WTC11 (cell line): Measurements from ENCODE around the gene STK11. TPM values are rescaled to one million over a fixed set of nuclear protein-coding genes. Genes with fewer than 3 reads are reported as not detected.

Source experiments
- ATAC-seq: fragments of 200-7000 bp; cut with Tn5 transposase; 2 replicates; pipeline ENCODE4 v1.10.0; 2021; ENCODE audit warnings: mild to moderate bottlenecking, moderate library complexity
- Bru-seq: library from RNA; stranded (reverse); fragments of 400-500 nt; gene quantifications from one replicate; lab custom pipeline; 2021; lab: Mats Ljungman, UMichigan
- CTCF ChIA-PET: fragments of 300-600 bp; sonication (Branson Sonifier 250); formaldehyde crosslinking; loops from one replicate; lab custom pipeline; 2021; ENCODE audit warnings: antibody characterized with exemption; lab: Charles Lee
- POLR2A ChIA-PET: fragments of 350-600 bp; sonication (Branson Sonifier 250); formaldehyde crosslinking; loops from one replicate; lab custom pipeline; 2021; ENCODE audit warnings: antibody characterized with exemption; lab: Charles Lee
- DNase-seq: peaks from one replicate; pipeline ENCODE4 v3.0.0; 2021; ENCODE audit warnings: low spot score
- H3K27ac Mint-ChIP-seq: 2 replicates; pipeline ENCODE4 v1.8.0; 2021; ENCODE audit warnings: mixed read lengths
- H3K27me3 Mint-ChIP-seq: 2 replicates; pipeline ENCODE4 v1.8.0; 2021; ENCODE audit warnings: low read depth, mild to moderate bottlenecking, moderate library complexity, mixed read lengths
- H3K36me3 Mint-ChIP-seq: 2 replicates; pipeline ENCODE4 v1.8.0; 2021; ENCODE audit warnings: mixed read lengths
- H3K4me1 Mint-ChIP-seq: 2 replicates; pipeline ENCODE4 v1.8.0; 2022; ENCODE audit warnings: mixed read lengths
- H3K4me3 Mint-ChIP-seq: 2 replicates; pipeline ENCODE4 v1.8.0; 2021; ENCODE audit warnings: mild to moderate bottlenecking, moderate library complexity, mixed read lengths
- H3K9me3 Mint-ChIP-seq: 2 replicates; pipeline ENCODE4 v1.8.0; 2021; ENCODE audit warnings: mixed read lengths
- CREB1 ChIP-seq: sonication (generic); formaldehyde crosslinking; IDR thresholded peaks from 2 replicates; pipeline ENCODE4 v1.8.0; 2023; ENCODE audit warnings: mild to moderate bottlenecking, missing genetic modification reagents
- ESRRA ChIP-seq: sonication (generic); formaldehyde crosslinking; IDR thresholded peaks from 2 replicates; pipeline ENCODE4 v1.8.1; 2022; ENCODE audit warnings: mild to moderate bottlenecking, missing genetic modification reagents, borderline replicate concordance
- FOXK1 ChIP-seq: sonication (generic); formaldehyde crosslinking; IDR thresholded peaks from 2 replicates; pipeline ENCODE4 v1.8.0; 2022; ENCODE audit warnings: mild to moderate bottlenecking, moderate library complexity, missing genetic modification reagents
- FOXP1 ChIP-seq: sonication (generic); formaldehyde crosslinking; IDR thresholded peaks from 2 replicates; pipeline ENCODE4 v1.8.0; 2022; ENCODE audit warnings: missing genetic modification reagents, mild to moderate bottlenecking, moderate library complexity, borderline replicate concordance
- FOXP4 ChIP-seq: sonication (generic); formaldehyde crosslinking; IDR thresholded peaks from 2 replicates; pipeline ENCODE4 v1.8.0; 2022; ENCODE audit warnings: mild to moderate bottlenecking, missing genetic modification reagents
- MYBL2 ChIP-seq: sonication (generic); formaldehyde crosslinking; IDR thresholded peaks from 2 replicates; pipeline ENCODE4 v1.8.1; 2023; ENCODE audit warnings: mild to moderate bottlenecking, moderate library complexity, missing genetic modification reagents
- NFATC4 ChIP-seq: fragments of 250-450 bp; sonication (Bioruptor Pico); IDR thresholded peaks from 2 replicates; pipeline ENCODE4 v1.9.0; 2021; ENCODE audit warnings: mild to moderate bottlenecking
- NFYB ChIP-seq: sonication (generic); formaldehyde crosslinking; conservative IDR thresholded peaks from 2 replicates; pipeline ENCODE4 v1.8.0; 2022; ENCODE audit warnings: low read depth, missing genetic modification reagents
- STAT6 ChIP-seq: sonication (generic); formaldehyde crosslinking; conservative IDR thresholded peaks from 2 replicates; pipeline ENCODE4 v1.8.1; 2023; ENCODE audit warnings: mild to moderate bottlenecking, low read depth, missing genetic modification reagents, moderate library complexity
- USF2 ChIP-seq: sonication (generic); formaldehyde crosslinking; IDR thresholded peaks from 2 replicates; pipeline ENCODE4 v1.8.1; 2023; ENCODE audit warnings: mild to moderate bottlenecking, missing genetic modification reagents, moderate library complexity
- ZNF281 ChIP-seq: sonication (generic); formaldehyde crosslinking; IDR thresholded peaks from 2 replicates; pipeline ENCODE4 v1.8.0; 2023; ENCODE audit warnings: mild to moderate bottlenecking, missing genetic modification reagents
- long read RNA-seq, 3 experiments: library from RNA in 1 of 3; library from capped mRNA in 1 of 3; library from polyadenylated mRNA in 1 of 3; unstranded in 2 of 3; stranded (forward) in 1 of 3; transcript quantifications; one replicate each; pipeline ENCODE4 v2.0.0, GENCODE V29; 2021
- total RNA-seq: library from RNA; stranded (reverse); gene quantifications from 3 replicates; pipeline ENCODE4 v1.2.3, GENCODE V29; 2021
- TF ChIP-seq, protein P1 (sequence below): fragments of 250-450 bp; sonication (Bioruptor Pico); IDR thresholded peaks from 2 replicates; pipeline ENCODE4 v1.9.0; 2021; ENCODE audit warnings: mild to moderate bottlenecking, borderline replicate concordance
- TF ChIP-seq, protein P2 (sequence below): fragments of 250-450 bp; sonication (Bioruptor Pico); conservative IDR thresholded peaks from 2 replicates; pipeline ENCODE4 v1.9.0; 2021; ENCODE audit warnings: mild to moderate bottlenecking
- TF ChIP-seq, protein P3 (sequence below): sonication (generic); formaldehyde crosslinking; IDR thresholded peaks from 2 replicates; pipeline ENCODE4 v1.8.0; 2022; ENCODE audit warnings: mild to moderate bottlenecking, missing genetic modification reagents
- TF ChIP-seq, protein P4 (sequence below): sonication (generic); formaldehyde crosslinking; IDR thresholded peaks from 2 replicates; pipeline ENCODE4 v1.8.1; 2022; ENCODE audit warnings: missing genetic modification reagents, borderline replicate concordance

Gene STK11
- total RNA-seq (106 to 112 TPM (median 106 TPM) in 3 replicates), Bru-seq, nascent RNA (percentile 57 among the genes with signal in this experiment)
- long read RNA-seq, experiment 1, transcript STK11-201 (10 exons, 2,611 nt): major isoform, 368 of 488 reads
- long read RNA-seq, experiment 1, partial matches to known transcripts: 35 of 488 reads
- long read RNA-seq, experiment 1, other reads (novel, unspliced or antisense): 85 of 488 reads
- long read RNA-seq, experiment 2, transcript STK11-201 (10 exons, 2,611 nt): major isoform, 16 of 68 reads
- long read RNA-seq, experiment 2, partial matches to known transcripts: 38 of 68 reads
- long read RNA-seq, experiment 2, other reads (novel, unspliced or antisense): 14 of 68 reads
- long read RNA-seq, experiment 3: 0 reads

DNA sequence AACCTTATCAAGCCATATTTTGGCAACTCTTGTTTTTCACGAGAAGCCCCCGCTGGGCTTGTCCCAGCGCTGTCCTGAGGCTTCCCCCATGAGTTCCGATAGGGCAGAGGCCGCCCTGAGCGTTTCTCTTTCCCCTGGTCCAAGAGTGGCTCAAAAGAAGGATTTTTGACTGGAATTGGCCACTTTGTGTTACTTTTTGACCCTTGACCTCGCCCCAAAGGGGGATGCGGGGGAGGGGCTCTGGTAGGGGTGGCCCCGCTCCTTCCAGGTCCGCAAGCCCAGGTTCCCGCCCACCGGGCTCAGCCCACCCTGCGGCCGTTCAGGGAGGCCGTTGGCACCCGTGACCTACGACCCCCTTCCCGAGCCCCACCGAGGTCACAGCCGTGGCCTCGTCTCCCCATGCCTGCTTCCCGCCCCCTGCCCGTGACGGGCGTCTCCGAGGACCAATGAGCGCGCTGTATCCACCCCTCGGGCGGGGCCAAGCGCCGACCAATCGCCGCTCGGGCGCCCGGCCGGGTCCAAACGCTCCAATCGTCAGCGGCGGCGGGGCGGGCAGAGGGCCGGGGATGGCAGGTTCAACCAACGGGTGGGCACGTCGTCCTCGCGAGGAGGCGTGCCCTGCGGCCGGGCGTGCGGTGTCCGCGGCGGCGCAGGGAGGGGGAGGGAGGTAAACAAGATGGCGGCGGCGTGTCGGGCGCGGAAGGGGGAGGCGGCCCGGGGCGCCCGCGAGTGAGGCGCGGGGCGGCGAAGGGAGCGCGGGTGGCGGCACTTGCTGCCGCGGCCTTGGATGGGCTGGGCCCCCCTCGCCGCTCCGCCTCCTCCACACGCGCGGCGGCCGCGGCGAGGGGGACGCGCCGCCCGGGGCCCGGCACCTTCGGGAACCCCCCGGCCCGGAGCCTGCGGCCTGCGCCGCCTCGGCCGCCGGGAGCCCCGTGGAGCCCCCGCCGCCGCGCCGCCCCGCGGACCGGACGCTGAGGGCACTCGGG, at the start of gene STK11:
STK11 (plus strand) TSS at position 665 of the 986 bp plus-strand sequence. CDS start 1,136 bp downstream, outside the sequence.
- peaks cover 10% of the 10 kb centered on the region for H3K36me3 Mint-ChIP-seq
- H3K27ac Mint-ChIP-seq: peak within 1 kb of the TSS; percentile 94; the same call in 1 of the 2 replicates
- POLR2A ChIA-PET: interaction anchor here (0.7 kb wide), 1 partner anchor 100 kb away, joined by 3 read pairs; no protein-coding TSS in a partner anchor
- CTCF ChIA-PET: no interaction called here
- H3K4me3 Mint-ChIP-seq: peak within 1 kb of the TSS; percentile 95
- ATAC-seq (peak; percentile 94), DNase-seq (peak; percentile 99)
- peaks cover 26% of the 10 kb centered on the region for H3K4me1 Mint-ChIP-seq
- no peaks in the 10 kb centered on the region for H3K27me3 Mint-ChIP-seq
- no peaks in the 10 kb centered on the region for H3K9me3 Mint-ChIP-seq
- peak; percentile 73; the same call in 1 of the 2 replicates for TF ChIP-seq FOXP1 (CRISPR knock-in tag)
- TF ChIP-seq NFATC4 (CRISPR knock-in tag): no peak
- peak; percentile 87; the same call in 1 of the 2 replicates for TF ChIP-seq FOXP4 (CRISPR knock-in tag)
- TF ChIP-seq STAT6: no peak
- TF ChIP-seq, protein P1, sequence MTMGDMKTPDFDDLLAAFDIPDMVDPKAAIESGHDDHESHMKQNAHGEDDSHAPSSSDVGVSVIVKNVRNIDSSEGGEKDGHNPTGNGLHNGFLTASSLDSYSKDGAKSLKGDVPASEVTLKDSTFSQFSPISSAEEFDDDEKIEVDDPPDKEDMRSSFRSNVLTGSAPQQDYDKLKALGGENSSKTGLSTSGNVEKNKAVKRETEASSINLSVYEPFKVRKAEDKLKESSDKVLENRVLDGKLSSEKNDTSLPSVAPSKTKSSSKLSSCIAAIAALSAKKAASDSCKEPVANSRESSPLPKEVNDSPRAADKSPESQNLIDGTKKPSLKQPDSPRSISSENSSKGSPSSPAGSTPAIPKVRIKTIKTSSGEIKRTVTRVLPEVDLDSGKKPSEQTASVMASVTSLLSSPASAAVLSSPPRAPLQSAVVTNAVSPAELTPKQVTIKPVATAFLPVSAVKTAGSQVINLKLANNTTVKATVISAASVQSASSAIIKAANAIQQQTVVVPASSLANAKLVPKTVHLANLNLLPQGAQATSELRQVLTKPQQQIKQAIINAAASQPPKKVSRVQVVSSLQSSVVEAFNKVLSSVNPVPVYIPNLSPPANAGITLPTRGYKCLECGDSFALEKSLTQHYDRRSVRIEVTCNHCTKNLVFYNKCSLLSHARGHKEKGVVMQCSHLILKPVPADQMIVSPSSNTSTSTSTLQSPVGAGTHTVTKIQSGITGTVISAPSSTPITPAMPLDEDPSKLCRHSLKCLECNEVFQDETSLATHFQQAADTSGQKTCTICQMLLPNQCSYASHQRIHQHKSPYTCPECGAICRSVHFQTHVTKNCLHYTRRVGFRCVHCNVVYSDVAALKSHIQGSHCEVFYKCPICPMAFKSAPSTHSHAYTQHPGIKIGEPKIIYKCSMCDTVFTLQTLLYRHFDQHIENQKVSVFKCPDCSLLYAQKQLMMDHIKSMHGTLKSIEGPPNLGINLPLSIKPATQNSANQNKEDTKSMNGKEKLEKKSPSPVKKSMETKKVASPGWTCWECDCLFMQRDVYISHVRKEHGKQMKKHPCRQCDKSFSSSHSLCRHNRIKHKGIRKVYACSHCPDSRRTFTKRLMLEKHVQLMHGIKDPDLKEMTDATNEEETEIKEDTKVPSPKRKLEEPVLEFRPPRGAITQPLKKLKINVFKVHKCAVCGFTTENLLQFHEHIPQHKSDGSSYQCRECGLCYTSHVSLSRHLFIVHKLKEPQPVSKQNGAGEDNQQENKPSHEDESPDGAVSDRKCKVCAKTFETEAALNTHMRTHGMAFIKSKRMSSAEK: no peak
- TF ChIP-seq, protein P2, sequence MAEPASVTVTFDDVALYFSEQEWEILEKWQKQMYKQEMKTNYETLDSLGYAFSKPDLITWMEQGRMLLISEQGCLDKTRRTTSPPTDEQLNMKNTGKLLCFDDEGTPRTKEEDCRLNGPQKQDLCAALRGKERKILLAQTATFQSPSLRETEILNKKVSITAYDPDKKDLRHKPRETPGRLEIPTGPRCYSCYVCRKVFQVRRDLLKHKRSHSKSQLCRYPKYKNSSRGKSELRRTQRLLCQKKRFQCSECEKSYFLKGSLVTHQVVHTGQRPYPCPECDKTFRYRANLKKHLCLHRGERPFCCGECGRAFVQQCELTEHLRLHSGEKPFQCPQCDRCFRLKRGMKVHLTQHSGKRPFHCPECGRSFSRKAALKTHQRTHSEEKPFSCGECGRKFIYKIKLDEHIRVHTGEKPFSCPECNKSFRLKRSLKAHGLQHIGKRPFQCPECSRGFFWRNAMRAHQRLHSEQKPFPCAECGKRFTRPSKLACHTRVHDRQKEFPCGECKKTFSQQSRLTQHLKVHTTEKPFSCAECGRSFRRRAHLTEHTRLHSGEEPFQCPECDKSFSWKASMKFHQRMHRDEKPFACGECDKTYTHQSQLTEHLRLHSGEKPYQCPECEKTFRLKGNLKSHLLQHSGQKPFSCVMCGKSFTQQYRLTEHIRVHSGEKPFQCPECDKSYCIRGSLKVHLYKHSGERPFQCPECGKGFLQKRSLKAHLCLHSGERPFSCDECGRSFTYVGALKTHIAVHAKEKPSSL: no peak
- peak; percentile 98 for TF ChIP-seq FOXK1 (CRISPR knock-in tag)
- TF ChIP-seq MYBL2 (CRISPR knock-in tag): peak; percentile 82; the same call in 1 of the 2 replicates
- no peak for TF ChIP-seq CREB1 (CRISPR knock-in tag)
- peak; percentile 96 for TF ChIP-seq NFYB (CRISPR knock-in tag)
- TF ChIP-seq, protein P3, sequence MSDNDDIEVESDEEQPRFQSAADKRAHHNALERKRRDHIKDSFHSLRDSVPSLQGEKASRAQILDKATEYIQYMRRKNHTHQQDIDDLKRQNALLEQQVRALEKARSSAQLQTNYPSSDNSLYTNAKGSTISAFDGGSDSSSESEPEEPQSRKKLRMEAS (CRISPR knock-in tag): peak; percentile 68
- peak; percentile 51 for TF ChIP-seq USF2 (CRISPR knock-in tag)
- TF ChIP-seq, protein P4, sequence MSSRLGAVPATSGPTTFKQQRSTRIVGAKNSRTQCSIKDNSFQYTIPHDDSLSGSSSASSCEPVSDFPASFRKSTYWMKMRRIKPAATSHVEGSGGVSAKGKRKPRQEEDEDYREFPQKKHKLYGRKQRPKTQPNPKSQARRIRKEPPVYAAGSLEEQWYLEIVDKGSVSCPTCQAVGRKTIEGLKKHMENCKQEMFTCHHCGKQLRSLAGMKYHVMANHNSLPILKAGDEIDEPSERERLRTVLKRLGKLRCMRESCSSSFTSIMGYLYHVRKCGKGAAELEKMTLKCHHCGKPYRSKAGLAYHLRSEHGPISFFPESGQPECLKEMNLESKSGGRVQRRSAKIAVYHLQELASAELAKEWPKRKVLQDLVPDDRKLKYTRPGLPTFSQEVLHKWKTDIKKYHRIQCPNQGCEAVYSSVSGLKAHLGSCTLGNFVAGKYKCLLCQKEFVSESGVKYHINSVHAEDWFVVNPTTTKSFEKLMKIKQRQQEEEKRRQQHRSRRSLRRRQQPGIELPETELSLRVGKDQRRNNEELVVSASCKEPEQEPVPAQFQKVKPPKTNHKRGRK (CRISPR knock-in tag): no peak
- TF ChIP-seq ESRRA (CRISPR knock-in tag): no peak
- no peak for TF ChIP-seq ZNF281 (CRISPR knock-in tag)
